Stimulated activated naive CD4-positive, alpha-beta T cell treated with Interleukin-2 at 50 U/mL for 16 hours (primary cell): ENCODE data around the gene SHISA5.
"Not testable (repeated sequence)": the region's sequence is repeated elsewhere in the genome, so short reads cannot be mapped to it uniquely, and the experiment has no call there.

Experiments
- DNase-seq: peaks from one replicate; lab custom pipeline; 2025; lab: John Stamatoyannopoulos, UW

Gene SHISA5

GRCh38 chr3:48477959-48478520 is 25.9 kb downstream of the SHISA5 start:
- DNase-seq, result no peak

GRCh38 chr3:48476426-48477053 is 27.4 kb downstream of the SHISA5 start:
- DNase-seq, result no peak

- DNase-seq, result no peak
Observed at GRCh38 chr3:48475188-48475587, 28.8 kb downstream of the SHISA5 start.

GRCh38 chr3:48474619-48475018 is 29.4 kb downstream of the SHISA5 start:
- no peak for DNase-seq

GRCh38 chr3:48474031-48474430 is 29.9 kb downstream of the SHISA5 start:
- DNase-seq, result not testable (repeated sequence)

GRCh38 chr3:48473617-48473952 is 30.4 kb downstream of the SHISA5 start:
- DNase-seq, result no peak

GRCh38 chr3:48472923-48473616 is 30.9 kb downstream of the SHISA5 start:
- DNase-seq, result peak; percentile 95

- DNase-seq, result no peak
Observed at GRCh38 chr3:48472673-48472922, 31.4 kb downstream of the SHISA5 start.

- DNase-seq, result no peak
Observed at GRCh38 chr3:48470286-48470685, 33.7 kb downstream of the SHISA5 start.

- DNase-seq, result no peak
Observed at GRCh38 chr3:48469046-48469915, 34.7 kb downstream of the SHISA5 start.

GRCh38 chr3:48468329-48468731 is 35.6 kb downstream of the SHISA5 start:
- DNase-seq, result no peak

- DNase-seq, result no peak
Observed at GRCh38 chr3:48467473-48468267, 36.3 kb downstream of the SHISA5 start.

- no peak for DNase-seq
Observed at GRCh38 chr3:48467110-48467454, 36.9 kb downstream of the SHISA5 start.

- peak; percentile 24 for DNase-seq
Observed at GRCh38 chr3:48466386-48467109, 37.4 kb downstream of the SHISA5 start.

GRCh38 chr3:48465531-48466378 is 38.2 kb downstream of the SHISA5 start:
- peak; percentile 76 for DNase-seq

- no peak for DNase-seq
Observed at GRCh38 chr3:48465237-48465530, 38.8 kb downstream of the SHISA5 start.

- no peak for DNase-seq
Observed at GRCh38 chr3:48464713-48465221, 39.2 kb downstream of the SHISA5 start.

GRCh38 chr3:48463703-48464102 is 40.3 kb downstream of the SHISA5 start:
- no peak for DNase-seq

GRCh38 chr3:48461767-48462166 is 42.2 kb downstream of the SHISA5 start:
- DNase-seq, result not testable (repeated sequence)

GRCh38 chr3:48460517-48460902 is 43.5 kb downstream of the SHISA5 start:
- no peak for DNase-seq
